ENCODE data around the gene NXPH4.

Gene NXPH4

GRCh38 chr12:57231276-57232021 is 14.9 kb downstream of the NXPH4 start:
- DNase-seq (ENCODE audit: low read depth in 2 of 2): no peak

DNA sequence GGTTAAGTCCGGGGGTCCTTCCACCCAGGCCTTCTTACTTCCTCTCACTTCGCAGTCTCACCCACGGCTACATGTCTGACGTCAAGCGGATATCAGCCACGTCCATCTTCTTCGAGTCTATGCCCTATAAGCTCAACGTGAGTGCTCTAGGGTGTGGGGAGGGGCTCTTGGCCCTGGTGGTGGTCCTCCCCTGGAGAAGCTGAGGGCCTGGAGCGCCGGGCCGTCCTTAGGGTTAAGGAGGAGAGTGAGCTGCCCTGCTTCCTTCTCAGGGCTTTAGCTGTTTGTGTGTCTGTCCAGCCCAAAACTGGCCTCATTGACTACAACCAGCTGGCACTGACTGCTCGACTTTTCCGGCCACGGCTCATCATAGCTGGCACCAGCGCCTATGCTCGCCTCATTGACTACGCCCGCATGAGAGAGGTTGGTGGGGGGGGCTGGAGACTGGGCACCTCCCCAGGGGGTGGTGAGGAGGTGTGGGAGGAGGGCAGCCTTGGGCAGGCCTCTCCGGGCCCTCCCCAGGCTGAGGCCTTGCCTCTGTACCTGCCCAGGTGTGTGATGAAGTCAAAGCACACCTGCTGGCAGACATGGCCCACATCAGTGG is 15.7 kb downstream of the NXPH4 start:
- no peak for DNase-seq (ENCODE audit: low read depth in 2 of 2)

- DNase-seq (ENCODE audit: low read depth in 2 of 2): no peak
Observed at GRCh38 chr12:57233357-57234232, 17.0 kb downstream of the NXPH4 start.

DNA sequence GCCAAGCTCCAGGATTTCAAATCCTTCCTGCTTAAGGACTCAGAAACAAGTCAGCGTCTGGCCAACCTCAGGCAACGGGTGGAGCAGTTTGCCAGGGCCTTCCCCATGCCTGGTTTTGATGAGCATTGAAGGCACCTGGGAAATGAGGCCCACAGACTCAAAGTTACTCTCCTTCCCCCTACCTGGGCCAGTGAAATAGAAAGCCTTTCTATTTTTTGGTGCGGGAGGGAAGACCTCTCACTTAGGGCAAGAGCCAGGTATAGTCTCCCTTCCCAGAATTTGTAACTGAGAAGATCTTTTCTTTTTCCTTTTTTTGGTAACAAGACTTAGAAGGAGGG is 17.6 kb downstream of the NXPH4 start:
- no peak for DNase-seq (ENCODE audit: low read depth in 2 of 2)

DNA sequence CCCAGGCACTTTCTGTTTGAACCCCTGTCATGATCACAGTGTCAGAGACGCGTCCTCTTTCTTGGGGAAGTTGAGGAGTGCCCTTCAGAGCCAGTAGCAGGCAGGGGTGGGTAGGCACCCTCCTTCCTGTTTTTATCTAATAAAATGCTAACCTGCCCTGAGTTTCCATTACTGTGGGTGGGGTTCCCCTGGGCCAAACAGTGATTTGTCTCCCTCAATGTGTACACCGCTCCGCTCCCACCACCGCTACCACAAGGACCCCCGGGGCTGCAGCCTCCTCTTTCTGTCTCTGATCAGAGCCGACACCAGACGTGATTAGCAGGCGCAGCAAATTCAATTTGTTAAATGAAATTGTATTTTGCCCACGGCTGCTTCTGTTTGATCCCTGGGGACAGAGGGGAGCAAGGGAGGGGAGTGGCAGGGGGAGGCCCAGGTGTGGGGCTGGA is 18.0 kb downstream of the NXPH4 start:
- no peak for DNase-seq (ENCODE audit: low read depth in 2 of 2)

- DNase-seq (ENCODE audit: low read depth in 2 of 2): no peak
Observed at GRCh38 chr12:57235017-57235727, 18.6 kb downstream of the NXPH4 start.

DNA sequence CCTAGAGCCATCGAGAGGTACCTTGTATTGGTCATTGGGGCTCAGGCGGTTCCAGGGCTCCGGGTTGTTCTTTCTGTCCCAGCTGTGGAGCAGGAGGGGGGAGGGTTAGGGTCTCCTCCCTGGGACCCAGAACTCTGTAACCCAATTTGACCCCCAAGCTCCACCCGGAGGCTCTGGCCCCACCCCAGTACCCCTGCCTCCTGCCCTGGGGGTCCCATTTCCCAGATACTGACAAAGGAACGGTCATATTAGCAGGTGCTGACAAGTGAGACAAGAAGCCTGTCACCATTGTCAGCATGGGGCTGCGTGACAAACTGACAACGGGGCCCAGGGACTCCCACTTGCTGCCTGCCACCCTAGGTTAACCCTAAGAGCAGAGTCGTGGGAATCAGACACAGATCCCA is 19.1 kb downstream of the NXPH4 start:
- DNase-seq (ENCODE audit: low read depth in 2 of 2): no peak

GRCh38 chr12:57236201-57236924 is 19.8 kb downstream of the NXPH4 start:
- no peak for DNase-seq (ENCODE audit: low read depth in 2 of 2)

DNA sequence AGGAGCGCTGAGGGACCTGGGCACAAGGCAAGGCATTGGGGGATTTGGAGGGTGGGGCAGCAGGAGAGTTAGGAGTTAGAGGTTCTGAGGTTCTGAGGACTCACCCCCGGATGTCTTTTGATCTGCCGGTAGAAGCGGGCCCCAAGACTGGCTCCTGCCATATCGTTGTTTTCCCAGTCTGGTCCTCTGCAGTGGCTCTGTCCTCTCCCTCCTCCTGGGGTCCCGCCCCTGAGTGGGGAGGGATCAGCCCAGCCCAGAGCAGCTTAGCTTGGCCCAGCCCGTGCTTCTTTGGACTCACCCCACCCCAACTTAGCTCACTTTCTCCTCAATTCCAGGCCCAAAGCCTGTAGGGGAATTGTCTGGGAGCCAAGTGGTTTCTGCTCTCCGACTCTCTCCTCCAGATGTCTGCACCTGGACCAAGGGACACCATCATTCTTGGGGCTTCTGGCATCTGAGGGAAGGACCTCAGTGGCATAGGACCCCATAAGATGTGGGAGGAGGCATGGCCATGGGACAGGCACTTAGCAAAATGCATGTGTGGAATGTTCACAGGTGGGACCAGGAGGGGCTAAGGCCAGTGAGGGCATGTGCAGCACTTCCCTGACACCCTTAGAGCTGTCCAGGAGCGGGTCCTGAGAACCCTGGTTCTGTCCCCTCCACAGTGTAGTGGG is 20.5 kb downstream of the NXPH4 start:
- DNase-seq (ENCODE audit: low read depth in 2 of 2): no peak

DNA sequence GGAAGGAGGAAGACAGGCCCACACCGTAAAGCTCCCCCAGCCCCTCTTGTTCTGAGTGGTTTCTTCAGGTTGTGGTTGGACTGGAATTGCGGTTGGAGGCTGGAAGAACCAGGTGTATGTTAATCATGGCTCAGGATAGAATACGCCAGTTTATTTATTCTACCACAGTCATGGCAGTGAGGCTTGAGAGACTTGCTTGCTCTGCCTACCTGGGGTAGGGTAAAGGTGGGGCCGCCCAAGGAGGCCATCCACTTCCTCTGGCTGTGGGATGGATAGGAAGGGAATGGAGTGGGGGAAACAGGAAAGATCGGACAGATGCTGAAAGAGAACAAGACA is 21.0 kb downstream of the NXPH4 start:
- no peak for DNase-seq (ENCODE audit: low read depth in 2 of 2)

- DNase-seq (ENCODE audit: low read depth in 2 of 2): no peak
Observed at GRCh38 chr12:57237932-57238853, 21.6 kb downstream of the NXPH4 start.

- peak; percentile 65 to 75 for DNase-seq (ENCODE audit: low read depth in 2 of 2)
Observed at GRCh38 chr12:57238854-57239554, 22.4 kb downstream of the NXPH4 start.

DNA sequence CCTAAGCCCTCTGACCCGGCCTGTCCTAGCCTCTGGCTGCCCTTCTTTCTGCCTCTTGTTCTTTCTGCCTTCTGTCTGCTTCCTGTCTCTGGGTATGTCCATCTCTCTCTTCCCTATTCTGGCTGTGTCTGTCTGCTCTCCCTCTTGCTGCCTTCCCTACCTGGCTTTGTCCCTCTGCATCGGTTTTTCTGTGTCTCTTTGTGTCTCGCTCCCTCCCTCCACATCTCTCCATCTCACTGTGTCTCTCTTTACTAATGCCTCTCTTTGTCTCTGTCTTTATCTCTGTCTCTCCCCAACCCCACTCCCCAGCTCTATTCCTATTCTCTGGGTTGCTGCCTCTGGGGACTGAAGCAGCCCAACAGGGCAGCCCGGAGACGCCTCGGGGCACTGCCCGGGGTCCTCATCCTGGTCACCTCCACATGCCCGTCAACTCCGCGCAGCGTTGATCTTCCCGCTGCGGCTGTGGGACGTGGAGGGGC is 23.0 kb downstream of the NXPH4 start:
- no peak for DNase-seq (ENCODE audit: low read depth in 2 of 2)

- DNase-seq (ENCODE audit: low read depth in 2 of 2): peak in 1 of 2 donors; percentile 43
Observed at GRCh38 chr12:57240066-57240921, 23.7 kb downstream of the NXPH4 start.

DNA sequence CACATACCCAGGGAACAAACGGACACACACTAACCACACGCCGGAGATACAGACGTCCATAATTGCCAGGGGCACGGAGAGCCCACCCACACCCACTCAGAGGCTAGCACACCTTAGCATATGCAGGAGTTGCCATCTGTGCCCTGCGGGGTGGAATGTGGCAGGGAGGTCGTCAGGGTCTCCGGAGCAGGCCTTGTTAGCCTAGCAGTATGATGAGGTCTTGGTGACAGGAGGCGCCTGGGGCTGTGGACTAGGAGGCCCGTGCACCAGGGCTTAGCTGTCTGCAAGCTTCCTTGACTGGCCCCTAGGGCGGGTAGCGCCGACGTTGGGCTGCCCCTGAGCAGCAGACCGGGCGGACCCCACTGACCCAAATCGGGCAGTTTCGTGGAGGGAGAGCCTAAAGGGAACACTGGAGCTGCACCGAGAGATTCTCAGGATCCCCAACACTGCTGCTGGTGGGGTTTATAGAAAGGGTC is 24.4 kb downstream of the NXPH4 start:
- DNase-seq (ENCODE audit: low read depth in 2 of 2): no peak

- no peak for DNase-seq (ENCODE audit: low read depth in 2 of 2)
Observed at GRCh38 chr12:57241402-57242310, 25.1 kb downstream of the NXPH4 start.

DNA sequence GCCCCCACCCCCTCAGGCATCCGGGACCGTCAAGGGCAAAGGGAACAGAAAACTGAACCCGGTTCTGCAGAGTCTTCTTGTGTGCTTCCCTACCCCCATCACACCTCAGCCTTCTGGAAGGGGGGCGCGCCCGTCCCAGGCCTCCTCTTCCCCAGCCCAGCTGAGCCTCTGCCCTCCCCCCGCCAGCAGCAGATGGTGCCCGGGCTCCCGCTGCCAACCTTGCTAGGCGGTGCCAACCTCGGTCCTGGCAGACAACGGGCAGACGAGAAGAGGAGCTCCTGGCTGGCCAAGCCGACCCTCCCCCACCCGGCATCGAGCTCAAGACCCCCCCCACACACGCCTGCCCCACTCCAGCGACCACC is 25.7 kb downstream of the NXPH4 start:
- no peak for DNase-seq (ENCODE audit: low read depth in 2 of 2)

Measured in stimulated activated CD8-positive, alpha-beta memory T cell treated with anti-CD3 and anti-CD28 coated beads, Interleukin-7, amount 100 ng/mL, for 1 hour (primary cell).